GM19043 (cell line): ENCODE results near the gene BCL2.
"Not testable (repeated sequence)": the region's sequence is repeated elsewhere in the genome, so short reads cannot be mapped to it uniquely, and the experiment has no call there.

Experiments used
- ATAC-seq: cut with Tn5 transposase; IDR thresholded peaks from one replicate; pipeline ENCODE4 v1.9.1; 2021; ENCODE audit warnings: low read depth; ENCODE audit not compliant: unreplicated experiment

BCL2 gene

DNA sequence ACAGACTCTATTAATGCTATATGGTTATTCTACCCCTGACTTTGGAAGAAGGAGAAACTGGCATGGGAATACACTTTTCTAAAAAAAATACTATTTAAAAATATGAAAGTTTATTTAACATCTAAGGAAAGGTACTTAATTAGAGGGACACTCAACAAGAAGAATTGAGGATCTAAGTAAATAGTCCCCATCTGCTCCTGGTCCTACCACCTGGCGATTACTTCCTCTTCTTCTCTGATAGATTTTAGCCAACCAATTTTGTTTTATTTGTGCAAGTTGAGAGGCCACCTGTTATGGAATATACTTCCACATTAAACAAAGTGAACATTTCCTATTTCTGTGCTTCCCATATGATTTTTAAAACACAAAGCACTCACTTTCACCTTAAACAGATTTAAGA is 111.7 kb downstream of the BCL2 start:
- no peak for ATAC-seq

DNA sequence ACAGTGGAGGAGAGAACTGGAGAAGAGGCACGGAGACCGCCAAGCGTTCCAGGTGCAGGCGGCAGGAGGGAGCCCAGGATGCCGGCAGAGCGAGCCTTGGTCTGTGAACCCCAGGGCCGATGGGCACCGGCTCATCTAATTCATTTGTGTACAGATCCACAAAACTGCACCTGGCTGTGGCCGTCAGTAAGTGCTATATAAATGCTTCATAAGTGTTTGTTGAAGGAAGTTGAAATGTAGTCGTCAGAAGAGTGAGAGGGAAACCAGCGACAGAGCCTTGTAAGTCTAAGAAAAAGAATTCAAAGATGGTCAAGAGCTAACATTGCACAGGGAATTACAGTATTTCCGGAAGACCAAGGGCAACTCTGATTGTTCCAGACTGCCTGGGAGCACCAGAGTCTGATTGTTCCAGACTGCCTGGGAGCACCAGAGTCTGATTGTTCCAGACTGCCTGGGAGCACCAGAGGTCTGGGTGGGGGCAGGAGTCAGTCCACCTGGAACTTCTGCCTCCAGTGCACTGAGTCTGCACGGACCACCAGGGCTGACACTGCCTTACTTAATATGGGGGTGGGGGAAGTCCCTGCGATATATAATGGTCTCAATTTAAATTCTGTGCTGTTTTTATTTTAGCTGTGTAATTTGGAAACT is 112.3 kb downstream of the BCL2 start:
- no peak for ATAC-seq

GRCh38 chr18:63206433-63207142 is 113.0 kb downstream of the BCL2 start:
- ATAC-seq = no peak

GRCh38 chr18:63205791-63206252 is 113.7 kb downstream of the BCL2 start:
- ATAC-seq = no peak

GRCh38 chr18:63203497-63203896 is 116.1 kb downstream of the BCL2 start:
- no peak for ATAC-seq

GRCh38 chr18:63202828-63203227 is 116.7 kb downstream of the BCL2 start:
- no peak for ATAC-seq

GRCh38 chr18:63201456-63201855 is 118.1 kb downstream of the BCL2 start:
- not testable (repeated sequence) for ATAC-seq

- ATAC-seq = no peak
Observed at GRCh38 chr18:63199743-63200241, 119.8 kb downstream of the BCL2 start.

- no peak for ATAC-seq
Observed at GRCh38 chr18:63198868-63199742, 120.5 kb downstream of the BCL2 start.

GRCh38 chr18:63198098-63198760 is 121.3 kb downstream of the BCL2 start:
- no peak for ATAC-seq

DNA sequence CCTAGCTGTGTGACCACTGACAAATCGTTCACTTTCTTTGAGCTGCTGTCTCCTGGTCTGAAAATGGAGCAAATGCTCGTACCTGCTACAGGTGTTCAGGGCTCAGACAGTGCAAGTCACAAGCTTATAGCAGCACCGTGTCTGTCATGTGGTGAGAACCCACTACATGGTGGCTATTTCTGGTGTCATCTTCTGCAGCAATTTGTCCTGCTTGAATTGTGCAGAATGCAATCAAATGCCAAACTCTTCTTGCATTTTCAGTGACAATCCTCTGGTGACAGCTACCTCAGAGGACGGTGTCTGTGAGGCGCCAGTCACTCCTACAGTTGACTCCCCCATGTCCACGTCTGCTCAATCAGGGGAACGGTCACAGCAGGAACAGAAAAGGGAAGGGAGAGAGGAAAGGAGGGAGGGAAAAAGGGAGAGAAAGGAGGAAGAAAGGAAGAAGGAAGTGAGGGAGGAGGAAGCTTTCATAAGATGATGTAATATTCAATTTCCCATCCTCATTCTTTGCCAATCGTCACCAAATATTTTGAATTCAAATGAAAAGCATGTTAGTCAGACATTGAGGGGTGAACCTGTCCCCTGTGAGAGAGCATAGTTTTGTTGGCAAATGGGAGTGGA is 122.2 kb downstream of the BCL2 start:
- ATAC-seq = no peak

GRCh38 chr18:63195326-63196159 is 124.0 kb downstream of the BCL2 start:
- ATAC-seq = no peak

DNA sequence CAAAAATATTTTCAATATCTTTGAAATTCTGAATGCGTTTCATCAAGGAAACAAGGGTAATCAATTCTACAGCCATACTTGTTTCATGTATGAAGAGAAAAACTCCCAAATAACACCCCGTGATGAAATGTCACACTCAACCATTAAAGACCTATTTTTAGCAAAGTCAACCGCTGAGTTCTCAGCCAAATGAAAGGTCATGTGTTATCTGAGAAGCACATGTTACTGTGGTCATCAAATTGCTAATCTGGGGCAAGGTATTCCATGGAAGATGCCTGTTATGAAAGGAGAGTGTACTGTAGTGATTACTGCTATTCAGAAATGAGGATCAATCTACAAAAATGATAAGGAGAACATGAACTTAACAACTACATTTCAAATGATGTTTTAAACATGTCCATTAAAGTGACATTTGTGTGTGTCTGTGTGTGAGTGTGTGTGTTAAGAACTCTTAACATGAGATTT is 126.7 kb downstream of the BCL2 start:
- ATAC-seq = no peak

- no peak for ATAC-seq
Observed at GRCh38 chr18:63192126-63192884, 127.3 kb downstream of the BCL2 start.

- no peak for ATAC-seq
Observed at GRCh38 chr18:63191413-63191812, 128.2 kb downstream of the BCL2 start.

GRCh38 chr18:63190838-63191237 is 128.7 kb downstream of the BCL2 start:
- not testable (repeated sequence) for ATAC-seq

- ATAC-seq = no peak
Observed at GRCh38 chr18:63189817-63190216, 129.8 kb downstream of the BCL2 start.

DNA sequence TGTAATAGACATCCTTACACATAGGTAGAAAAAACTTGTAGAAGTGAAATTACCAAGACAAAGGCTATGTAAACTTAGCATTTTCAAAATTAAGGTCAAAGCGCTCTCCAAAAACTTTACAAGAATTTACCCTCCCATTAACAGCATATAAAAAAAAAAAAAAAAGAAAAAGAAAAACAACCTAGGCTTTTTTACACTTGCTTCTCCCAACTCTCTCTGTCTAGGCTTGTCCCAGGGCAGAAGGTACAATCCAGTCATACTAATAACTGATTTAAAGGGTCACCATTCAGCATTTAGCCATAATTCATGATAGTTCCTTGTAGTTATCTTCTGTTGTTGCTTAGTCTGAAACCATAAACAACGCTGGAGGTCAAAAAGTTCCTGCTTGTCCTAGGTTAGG is 130.5 kb downstream of the BCL2 start:
- ATAC-seq = no peak
